ENCODE results near the gene CD44.

CD44 gene

GRCh38 chr11:35177370-35177769 is 38.4 kb downstream of the CD44 start:
- peak in 2 of 3 donors; percentile 13 to 29 for DNase-seq (ENCODE audit: low read depth in 3 of 3)

- DNase-seq (ENCODE audit: low read depth in 3 of 3): no peak
These were observed 39.3 kb downstream of the CD44 start for GRCh38 chr11:35178067-35178805.

GRCh38 chr11:35178873-35179272 is 39.9 kb downstream of the CD44 start:
- DNase-seq (ENCODE audit: low read depth in 3 of 3): peak in 1 of 3 donors; percentile 21

DNA sequence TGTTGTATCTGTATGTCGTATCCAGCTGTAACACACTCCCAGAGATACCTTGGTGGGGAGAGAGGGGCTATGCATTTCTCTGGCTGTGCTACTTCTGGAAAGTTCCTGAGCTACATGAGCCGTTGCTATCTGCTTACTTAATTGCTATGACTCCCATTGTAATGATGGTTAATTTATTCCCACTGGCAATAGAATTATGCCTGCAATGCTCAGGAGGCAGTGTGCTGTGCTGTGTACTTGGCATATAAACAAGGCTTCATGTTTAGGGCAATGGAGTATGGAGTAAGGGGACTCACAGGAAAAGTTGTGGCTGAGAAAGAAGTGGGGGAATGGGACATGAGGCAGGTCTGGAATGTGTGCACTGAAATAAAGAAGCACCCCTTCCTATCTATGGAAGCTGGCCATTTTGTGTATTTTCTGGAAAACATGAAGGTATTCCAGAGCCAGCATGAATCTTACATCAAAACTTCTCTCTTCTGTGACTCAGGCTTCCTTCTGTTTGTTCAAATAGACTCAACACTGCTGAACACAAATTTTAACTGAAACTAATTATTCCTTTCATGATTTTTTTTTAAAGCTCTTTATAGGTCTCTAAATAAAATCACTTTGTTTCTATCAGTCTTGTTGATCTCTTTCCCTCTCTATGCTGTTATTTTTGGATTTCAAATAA is 40.6 kb downstream of the CD44 start:
- no peak for DNase-seq (ENCODE audit: low read depth in 3 of 3)

DNA sequence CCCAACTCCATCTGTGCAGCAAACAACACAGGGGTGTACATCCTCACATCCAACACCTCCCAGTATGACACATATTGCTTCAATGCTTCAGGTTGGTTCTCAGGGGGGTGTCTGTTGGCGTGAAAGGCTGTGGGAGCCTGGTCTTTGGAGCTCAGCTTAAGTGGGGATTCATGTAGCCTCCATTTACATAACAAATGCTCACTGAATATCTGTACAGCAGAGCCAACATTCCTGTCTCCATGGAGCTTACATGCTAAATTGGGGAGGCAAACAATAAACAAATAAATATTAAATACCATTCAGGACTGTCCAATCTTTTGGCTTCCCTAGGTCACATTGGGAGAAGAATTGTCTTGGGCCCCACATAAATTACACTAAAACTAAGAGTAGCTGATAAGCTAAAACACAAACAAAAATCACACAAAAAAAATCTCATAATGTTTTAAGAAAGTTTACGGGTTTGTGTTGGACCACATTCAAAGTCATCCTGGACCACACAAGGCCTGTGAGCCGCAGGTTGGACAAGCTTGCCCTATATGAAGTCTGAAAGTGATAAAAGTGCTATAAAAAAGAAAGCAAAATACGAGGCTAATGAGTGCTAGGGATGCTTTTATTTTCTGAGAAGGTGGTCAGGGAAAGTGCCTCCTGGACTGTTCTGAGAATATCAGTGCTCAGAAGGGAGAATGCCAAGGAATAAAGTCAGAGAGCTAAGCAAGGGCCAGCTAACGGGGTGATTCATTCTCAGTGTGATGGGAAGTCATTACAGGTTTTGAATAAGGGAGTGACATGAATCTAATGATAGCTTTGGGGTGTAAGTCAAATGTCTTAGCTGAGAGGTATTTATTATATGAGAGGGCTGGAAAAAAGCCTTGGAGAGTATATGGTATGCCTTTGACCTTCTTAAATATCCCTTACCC is 41.6 kb downstream of the CD44 start:
- no peak for DNase-seq (ENCODE audit: low read depth in 3 of 3)

GRCh38 chr11:35182317-35182939 is 43.5 kb downstream of the CD44 start:
- no peak for DNase-seq (ENCODE audit: low read depth in 3 of 3)

DNA sequence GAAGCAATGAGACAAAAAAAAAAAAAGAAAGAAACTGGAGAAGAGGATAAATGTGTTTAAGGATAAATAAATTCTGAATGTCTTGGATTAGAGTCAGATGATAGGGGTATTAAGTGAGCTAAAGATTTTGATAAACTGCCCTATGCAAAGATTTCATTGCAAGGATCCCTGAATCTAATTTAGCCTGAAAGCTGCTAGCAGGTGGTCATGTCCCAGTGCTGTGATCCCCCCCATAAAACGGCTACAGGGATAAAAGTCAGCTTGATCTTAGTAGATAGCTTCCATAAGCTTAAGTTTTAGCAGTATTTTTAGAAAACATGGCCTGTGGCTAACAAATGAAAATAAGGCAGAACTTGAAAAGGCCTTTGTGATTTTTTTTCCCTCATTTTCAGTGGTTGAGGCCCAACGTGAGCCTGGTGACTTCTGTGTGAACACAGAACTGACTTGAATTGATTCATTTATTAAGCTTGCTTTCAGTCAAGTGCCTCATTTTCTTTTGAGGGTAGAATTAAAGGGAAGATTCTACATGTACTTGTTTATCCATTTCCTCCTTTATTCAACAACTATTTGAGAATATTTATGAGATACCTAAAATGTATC is 44.5 kb downstream of the CD44 start:
- DNase-seq (ENCODE audit: low read depth in 3 of 3): no peak

DNA sequence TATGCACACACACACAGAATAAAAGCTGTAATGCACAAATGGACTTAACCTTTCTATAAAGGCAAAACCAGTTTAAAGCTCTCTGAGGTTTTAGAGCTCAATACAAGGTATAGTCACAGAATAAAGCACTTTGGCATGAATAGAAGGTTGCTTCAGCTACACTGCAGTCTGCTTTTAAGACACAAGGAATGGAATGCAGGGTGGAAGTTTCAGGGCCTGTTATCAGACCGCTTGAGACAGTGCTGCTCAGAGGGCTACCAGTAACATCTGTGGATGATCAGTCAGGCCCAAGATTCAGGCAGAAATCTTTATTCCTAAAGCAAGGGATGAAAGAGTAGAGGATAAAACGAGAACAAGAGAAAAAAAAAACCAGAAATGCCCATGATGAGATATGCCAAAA is 46.7 kb downstream of the CD44 start:
- DNase-seq (ENCODE audit: low read depth in 3 of 3): no peak

DNA sequence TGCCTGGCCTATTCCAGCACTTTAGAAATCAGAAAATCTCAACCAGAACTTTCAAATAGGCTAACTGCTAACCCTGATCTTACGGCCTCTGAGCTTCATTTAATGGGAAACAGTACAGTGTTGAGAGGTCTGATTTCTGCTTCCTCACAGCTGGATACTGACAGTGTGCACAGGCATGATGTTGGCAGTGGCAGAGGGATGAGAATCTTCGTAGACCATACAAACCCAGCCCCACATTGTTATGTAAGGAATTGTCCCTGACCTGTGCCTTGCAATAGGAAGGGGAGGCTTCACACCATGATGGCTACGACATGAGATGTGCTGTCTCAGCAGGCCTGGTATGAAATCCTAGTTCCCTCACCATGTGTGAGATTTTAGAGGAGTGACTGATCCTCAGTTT is 49.0 kb downstream of the CD44 start:
- DNase-seq (ENCODE audit: low read depth in 3 of 3): no peak

DNA sequence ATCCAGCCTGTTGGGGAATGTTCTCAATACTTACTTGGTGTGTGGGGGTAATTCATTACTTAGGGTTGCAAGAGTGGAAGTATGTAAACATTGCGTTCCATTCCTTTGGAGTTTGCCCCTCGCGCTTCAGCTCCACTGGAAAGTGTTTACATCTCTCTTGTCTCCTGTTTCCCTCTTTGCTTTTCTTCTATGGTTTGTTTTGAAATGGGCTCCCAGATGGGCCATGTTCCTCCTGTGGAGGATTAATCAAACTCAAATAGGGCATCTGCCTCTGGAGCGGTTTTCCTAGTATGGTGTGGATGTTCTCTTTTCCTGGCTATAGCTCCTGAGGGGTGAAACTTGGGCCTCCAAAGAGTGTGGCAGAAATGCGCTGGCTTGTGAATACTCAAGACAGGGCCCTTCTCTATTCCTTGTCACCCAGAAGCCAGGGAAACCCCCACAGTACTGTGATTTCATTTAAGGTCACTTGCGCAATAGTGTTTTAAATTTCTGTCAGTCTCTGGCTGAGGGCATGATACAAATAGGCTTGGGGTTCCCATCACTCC is 51.9 kb downstream of the CD44 start:
- no peak for DNase-seq (ENCODE audit: low read depth in 3 of 3)

- DNase-seq (ENCODE audit: low read depth in 3 of 3): no peak
These were observed 53.4 kb downstream of the CD44 start for GRCh38 chr11:35192347-35192746.

- DNase-seq (ENCODE audit: low read depth in 3 of 3): no peak
These were observed 54.8 kb downstream of the CD44 start for GRCh38 chr11:35193767-35194166.

DNA sequence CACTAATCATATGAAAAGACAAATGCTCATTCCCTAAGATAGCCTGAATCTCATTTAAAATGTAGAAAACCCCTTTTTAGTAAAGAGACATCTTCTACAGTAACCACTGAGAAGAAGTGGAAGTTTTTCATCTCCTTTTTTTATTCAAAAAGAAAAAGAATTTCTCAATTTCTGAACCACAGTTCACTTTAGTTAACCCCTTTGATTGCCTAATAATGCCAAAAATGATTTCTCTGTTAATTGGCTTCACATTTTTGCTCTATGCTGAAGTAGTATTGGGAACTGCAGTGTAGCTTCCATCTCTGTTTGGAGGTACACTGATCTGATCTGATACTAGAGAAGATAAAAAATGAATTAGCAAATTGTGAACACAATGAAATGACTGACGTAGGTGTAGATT is 58.3 kb downstream of the CD44 start:
- no peak for DNase-seq (ENCODE audit: low read depth in 3 of 3)

GRCh38 chr11:35200811-35201341 is 61.9 kb downstream of the CD44 start:
- DNase-seq (ENCODE audit: low read depth in 3 of 3): no peak

GRCh38 chr11:35204614-35205013 is 65.6 kb downstream of the CD44 start:
- no peak for DNase-seq (ENCODE audit: low read depth in 3 of 3)

GRCh38 chr11:35206616-35207015 is 67.6 kb downstream of the CD44 start:
- DNase-seq (ENCODE audit: low read depth in 3 of 3): no peak

DNA sequence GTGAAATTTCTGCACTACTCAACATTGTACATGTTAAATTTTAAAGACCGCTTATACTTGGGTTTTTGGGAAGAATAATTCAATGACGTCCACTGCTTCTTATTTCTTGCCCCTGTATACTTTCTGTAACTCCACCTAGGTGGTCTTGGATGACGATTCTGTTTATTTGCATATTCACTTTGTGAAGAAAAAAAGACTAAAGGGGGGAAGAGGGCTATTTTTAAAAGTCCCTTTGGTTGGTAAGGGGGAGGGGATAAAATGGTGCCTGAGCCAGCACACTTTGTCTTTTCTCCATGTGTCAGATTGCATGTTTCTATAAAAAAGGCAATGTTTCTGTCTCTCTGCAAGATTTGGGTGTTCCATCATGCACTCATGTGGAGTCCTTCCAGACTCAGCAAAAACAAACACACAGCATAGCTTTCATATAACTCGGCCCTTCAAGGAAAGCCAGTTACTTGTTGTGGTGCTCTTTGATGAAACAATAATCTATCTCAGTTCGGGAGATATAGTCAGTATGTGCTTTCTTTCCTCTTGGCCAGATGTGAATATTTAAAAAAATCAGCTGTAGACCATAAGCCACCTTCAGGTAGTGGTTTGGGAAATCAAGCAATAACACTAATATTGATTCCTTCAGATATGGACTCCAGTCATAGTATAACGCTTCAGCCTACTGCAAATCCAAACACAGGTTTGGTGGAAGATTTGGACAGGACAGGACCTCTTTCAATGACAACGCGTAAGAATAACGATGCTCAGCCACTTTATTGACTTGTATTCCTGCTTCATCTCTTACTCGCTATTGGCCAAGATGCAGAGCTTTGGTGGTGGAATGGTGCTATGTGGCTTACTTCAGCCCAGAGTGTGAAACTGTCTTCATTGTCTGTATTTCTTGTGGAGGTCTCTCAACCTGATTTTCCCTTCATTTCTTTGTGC is 68.8 kb downstream of the CD44 start:
- no peak for DNase-seq (ENCODE audit: low read depth in 3 of 3)

DNA sequence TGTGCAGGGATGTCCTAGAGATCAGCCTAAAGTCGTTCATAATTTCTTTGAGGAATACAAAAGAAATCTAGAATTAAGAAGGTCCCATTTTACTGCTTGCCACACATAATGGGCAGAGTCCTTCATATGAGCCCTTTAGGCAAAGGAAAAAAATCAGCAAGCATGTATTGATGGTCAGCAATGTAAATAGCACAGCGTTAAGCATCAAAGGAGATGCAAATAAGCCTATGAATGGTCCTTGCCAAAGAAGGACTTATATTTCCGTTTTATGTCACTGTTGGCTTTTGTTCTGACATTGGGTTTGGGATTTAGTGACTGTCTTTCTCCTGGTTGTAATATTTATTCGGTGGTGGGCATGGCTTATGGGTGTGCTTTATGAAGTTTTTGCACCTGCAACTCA is 69.8 kb downstream of the CD44 start:
- no peak for DNase-seq (ENCODE audit: low read depth in 3 of 3)

- no peak for DNase-seq (ENCODE audit: low read depth in 3 of 3)
These were observed 72.0 kb downstream of the CD44 start for GRCh38 chr11:35210876-35211546.

Measured in stimulated activated CD4-positive, alpha-beta T cell treated with anti-CD3 and anti-CD28 coated beads, TNF-alpha, amount 100 ng/mL, for 48 hours (primary cell).